HG02981 (cell line): ENCODE results near the gene FRMD4A.
"Not testable (repeated sequence)": the region's sequence is repeated elsewhere in the genome, so short reads cannot be mapped to it uniquely, and the experiment has no call there.

ENCODE experiments used
- ATAC-seq: cut with Tn5 transposase; IDR thresholded peaks from one replicate; pipeline ENCODE4 v1.9.1; 2021; ENCODE audit warnings: mild to moderate bottlenecking, moderate library complexity; ENCODE audit not compliant: unreplicated experiment

The FRMD4A gene

GRCh38 chr10:13924040-13924725 lies 406.5 kb downstream of the FRMD4A start:
- ATAC-seq = no peak

GRCh38 chr10:13922586-13922985 lies 408.1 kb downstream of the FRMD4A start:
- no peak for ATAC-seq

GRCh38 chr10:13921941-13922340 lies 408.8 kb downstream of the FRMD4A start:
- ATAC-seq = no peak

GRCh38 chr10:13921131-13921530 lies 409.6 kb downstream of the FRMD4A start:
- ATAC-seq = not testable (repeated sequence)

- ATAC-seq = no peak
These were observed 410.3 kb downstream of the FRMD4A start for GRCh38 chr10:13920465-13920864.

GRCh38 chr10:13920031-13920430 lies 410.7 kb downstream of the FRMD4A start:
- no peak for ATAC-seq

GRCh38 chr10:13917791-13918190 lies 412.9 kb downstream of the FRMD4A start:
- no peak for ATAC-seq

GRCh38 chr10:13916384-13916947 lies 414.3 kb downstream of the FRMD4A start:
- no peak for ATAC-seq

GRCh38 chr10:13915710-13916109 lies 415.0 kb downstream of the FRMD4A start:
- ATAC-seq = no peak

- no peak for ATAC-seq
These were observed 416.8 kb downstream of the FRMD4A start for GRCh38 chr10:13913897-13914296.

GRCh38 chr10:13911821-13912520 lies 418.8 kb downstream of the FRMD4A start:
- ATAC-seq = no peak

GRCh38 chr10:13909516-13910258 lies 421.0 kb downstream of the FRMD4A start:
- no peak for ATAC-seq

GRCh38 chr10:13908475-13908874 lies 422.2 kb downstream of the FRMD4A start:
- ATAC-seq = no peak

- no peak for ATAC-seq
These were observed 423.2 kb downstream of the FRMD4A start for GRCh38 chr10:13907570-13907969.

- no peak for ATAC-seq
These were observed 425.4 kb downstream of the FRMD4A start for GRCh38 chr10:13905281-13905680.

GRCh38 chr10:13904064-13904463 lies 426.7 kb downstream of the FRMD4A start:
- no peak for ATAC-seq

GRCh38 chr10:13902868-13903587 lies 427.7 kb downstream of the FRMD4A start:
- ATAC-seq = no peak

GRCh38 chr10:13899941-13900340 lies 430.8 kb downstream of the FRMD4A start:
- ATAC-seq = no peak

GRCh38 chr10:13896146-13896545 lies 434.6 kb downstream of the FRMD4A start:
- ATAC-seq = not testable (repeated sequence)

- no peak for ATAC-seq
These were observed 436.2 kb downstream of the FRMD4A start for GRCh38 chr10:13894412-13895093.
